Measurements from ENCODE around the gene MINDY4. TPM values are rescaled to one million over a fixed set of nuclear protein-coding genes. Genes with fewer than 3 reads are reported as not detected.

MINDY4 gene
- total and polyA plus RNA-seq, 2 donors (not counting 1 experiment from before 2014, with no cell fraction given): 6.1 to 6.3 TPM

GRCh38 chr7:30864101-30864500 is 92.9 kb downstream of the MINDY4 start:
- no peak overlapping the region for H3K4me3 ChIP-seq (replicated peaks in 1 of 4; ENCODE audit: control extremely low read depth in 1 of 4, insufficient read depth in 1 of 4, low read depth in 3 of 4, low read length in 4 of 4)
- no peaks in the 10 kb centered on the region for H3K27me3 ChIP-seq (ENCODE audit: control insufficient read depth, insufficient read depth, low read length)
- H3K9me3 ChIP-seq (ENCODE audit: control insufficient read depth, insufficient read depth, low read depth, low read length): no peaks in the 10 kb centered on the region
- H3K4me1 ChIP-seq (ENCODE audit: control insufficient read depth, extremely low read depth, insufficient read depth, low read length): peaks cover 8% of the 10 kb centered on the region
- H3K27ac ChIP-seq (ENCODE audit: insufficient read depth, low read length): no peak overlapping the region
- no peak overlapping the region for H3K4me2 ChIP-seq (ENCODE audit: extremely low read depth, insufficient read depth, low read length)
- TF ChIP-seq CTCF (conservative IDR thresholded peaks at IDR 0.05 in 1 of 2, IDR thresholded peaks at IDR 0.05 in 1 of 2; ENCODE audit: low read depth in 1 of 2, low read length in 2 of 2): no peak
- no peaks in the 10 kb centered on the region for H3K36me3 ChIP-seq (ENCODE audit: control insufficient read depth, insufficient read depth, low read length)
- no peaks in the 10 kb centered on the region for H3K79me2 ChIP-seq (ENCODE audit: control insufficient read depth, insufficient read depth, low read length)
- no peak overlapping the region for H3K9ac ChIP-seq (ENCODE audit: insufficient read depth, low read length)
- no peaks in the 10 kb centered on the region for H4K20me1 ChIP-seq (ENCODE audit: control insufficient read depth, extremely low read depth, insufficient read depth, low read length)
- H2AFZ ChIP-seq (ENCODE audit: low read length): no peak overlapping the region
- no peak for DNase-seq (ENCODE audit: low read depth in 2 of 2)

- no peaks in the 10 kb centered on the region for H3K27me3 ChIP-seq (ENCODE audit: control insufficient read depth, insufficient read depth, low read length)
- no peak overlapping the region for H3K4me2 ChIP-seq (ENCODE audit: extremely low read depth, insufficient read depth, low read length)
- no peak overlapping the region for H3K4me3 ChIP-seq (replicated peaks in 1 of 4; ENCODE audit: control extremely low read depth in 1 of 4, insufficient read depth in 1 of 4, low read depth in 3 of 4, low read length in 4 of 4)
- DNase-seq (ENCODE audit: low read depth in 2 of 2): no peak
- no peaks in the 10 kb centered on the region for H3K79me2 ChIP-seq (ENCODE audit: control insufficient read depth, insufficient read depth, low read length)
- H3K36me3 ChIP-seq (ENCODE audit: control insufficient read depth, insufficient read depth, low read length): no peaks in the 10 kb centered on the region
- TF ChIP-seq CTCF (conservative IDR thresholded peaks at IDR 0.05 in 1 of 2, IDR thresholded peaks at IDR 0.05 in 1 of 2; ENCODE audit: low read depth in 1 of 2, low read length in 2 of 2): no peak
- TF ChIP-seq EZH2 (IDR thresholded peaks at IDR 0.05; ENCODE audit: low read length, missing control alignments): no peak
- H3K27ac ChIP-seq (ENCODE audit: insufficient read depth, low read length): no peak overlapping the region
- no peak overlapping the region for H2AFZ ChIP-seq (ENCODE audit: low read length)
- no peaks in the 10 kb centered on the region for H4K20me1 ChIP-seq (ENCODE audit: control insufficient read depth, extremely low read depth, insufficient read depth, low read length)
- no peaks in the 10 kb centered on the region for H3K9me3 ChIP-seq (ENCODE audit: control insufficient read depth, insufficient read depth, low read depth, low read length)
- no peak overlapping the region for H3K9ac ChIP-seq (ENCODE audit: insufficient read depth, low read length)
- H3K4me1 ChIP-seq (ENCODE audit: control insufficient read depth, extremely low read depth, insufficient read depth, low read length): peaks cover 8% of the 10 kb centered on the region
Measured at GRCh38 chr7:30865076-30865475, 93.9 kb downstream of the MINDY4 start.

GRCh38 chr7:30865821-30866220 is 94.6 kb downstream of the MINDY4 start:
- Histone ChIP-seq H3K4me3 (replicated peaks in 1 of 4; ENCODE audit: control extremely low read depth in 1 of 4, insufficient read depth in 1 of 4, low read depth in 3 of 4, low read length in 4 of 4) (no peak overlapping the region), H3K79me2 (ENCODE audit: control insufficient read depth, insufficient read depth, low read length) (no peaks in the 10 kb centered on the region), H3K4me2 (ENCODE audit: extremely low read depth, insufficient read depth, low read length) (no peak overlapping the region), H3K27me3 (ENCODE audit: control insufficient read depth, insufficient read depth, low read length) (no peaks in the 10 kb centered on the region), H4K20me1 (ENCODE audit: control insufficient read depth, extremely low read depth, insufficient read depth, low read length) (no peaks in the 10 kb centered on the region), H3K9ac (ENCODE audit: insufficient read depth, low read length) (no peak overlapping the region), H3K9me3 (ENCODE audit: control insufficient read depth, insufficient read depth, low read depth, low read length) (no peaks in the 10 kb centered on the region), H3K27ac (ENCODE audit: insufficient read depth, low read length) (no peak overlapping the region), H3K36me3 (ENCODE audit: control insufficient read depth, insufficient read depth, low read length) (no peaks in the 10 kb centered on the region), H2AFZ (ENCODE audit: low read length) (no peak overlapping the region), H3K4me1 (ENCODE audit: control insufficient read depth, extremely low read depth, insufficient read depth, low read length) (peaks cover 8% of the 10 kb centered on the region)
- TF ChIP-seq CTCF (conservative IDR thresholded peaks at IDR 0.05 in 1 of 2, IDR thresholded peaks at IDR 0.05 in 1 of 2; ENCODE audit: low read depth in 1 of 2, low read length in 2 of 2) (no peak), EZH2 (IDR thresholded peaks at IDR 0.05; ENCODE audit: low read length, missing control alignments) (no peak)
- DNase-seq (ENCODE audit: low read depth in 2 of 2): no peak
